ENCODE results near the gene ADCY4. TPM values are rescaled to one million over a fixed set of nuclear protein-coding genes. Genes with fewer than 3 reads are reported as not detected.

ADCY4 gene
- total and polyA plus RNA-seq, 2 of the 13 experiments (the other 11 are each of a cell fraction or from before 2014, with no cell fraction given) = 0.03 TPM; not detected in 1

GRCh38 chr14:24332268-24332993 is 2.4 kb downstream of the ADCY4 start:
- DNase-seq (ENCODE audit: low spot score) = peak; percentile 86
- intact Hi-C loops (cut with micrococcal nuclease; ENCODE audit: unreplicated experiment) = loop anchor here (1.0 to 5.0 kb wide), 3 partner anchors 90 to 1565 kb away; partner anchors contain the start of genes OXA1L and TINF2
- H4K20me1 ChIP-seq (ENCODE audit: insufficient read depth, low read length) = no peaks in the 10 kb centered on the region
- peak overlapping the region; percentile 92 for H3K4me2 ChIP-seq (ENCODE audit: low read depth, low read length)
- peaks cover 36% of the 10 kb centered on the region for H3K4me1 ChIP-seq (ENCODE audit: insufficient read depth, low read length)
- H2AFZ ChIP-seq (ENCODE audit: low read length) = peak overlapping the region; percentile 36
- H3K27me3 ChIP-seq (ENCODE audit: control insufficient read depth in 1 of 2, insufficient read depth in 2 of 2, low read length in 2 of 2) = peaks cover 29 to 86% of the 10 kb centered on the region in 2 experiments
- ATAC-seq = peak; percentile 83
- H3K9me3 ChIP-seq (ENCODE audit: low read length) = no peaks in the 10 kb centered on the region
- CTCF ChIA-PET (ENCODE audit: low intra/inter-chr PET ratio, low total read pairs) = interaction anchor here (0.7 to 10.2 kb wide), 10 partner anchors 19 to 109 kb away, joined by 3 to 235 read pairs (median 6); partner anchors contain the start of genes CBLN3, CIDEB, DHRS1 and KHNYN
- no peaks in the 10 kb centered on the region for H3K36me3 ChIP-seq (replicated peaks in 1 of 2; ENCODE audit: control insufficient read depth in 1 of 2, insufficient read depth in 2 of 2, low read length in 2 of 2)
- H3K79me2 ChIP-seq (ENCODE audit: insufficient read depth, low read length) = no peaks in the 10 kb centered on the region
- 0 out of 2 replicates have a peak overlapping the region, but pooled peaks have one; percentile 1 for H3K9ac ChIP-seq (ENCODE audit: insufficient read depth, low read depth, low read length)
- BruUV-seq (replicated peaks) = no TSS peak
- WGBS (ENCODE audit: low lambda C conversion rate) = 11% methylated on average over 56 of the region's 56 CpGs
- POLR2A ChIA-PET = interaction anchor here (0.7 to 4.3 kb wide), 14 partner anchors 13 to 117 kb away, joined by 3 to 98 read pairs (median 7); partner anchors contain the start of genes CBLN3, CIDEB, DHRS1 and KHNYN
- in situ Hi-C loops (cut with HindIII; ENCODE audit: extremely low pct_ligation_motif_present, low pct_unique_long_range_greater_than_20kb) = loop anchor here (5.0 kb wide), 1 partner anchor 100 kb away; no protein-coding TSS in a partner anchor
- no peak overlapping the region for H3K27ac ChIP-seq (ENCODE audit: extremely low read length, insufficient read depth, low read length)
- peak; percentile 98 for FAIRE-seq
- peak overlapping the region; percentile 30 to 70 (median 42) for H3K4me3 ChIP-seq (replicated peaks in 1 of 3; ENCODE audit: insufficient read depth in 1 of 3, low read depth in 2 of 3, low read length in 3 of 3)
- TF ChIP-seq PREB (CRISPR knock-in tag; IDR thresholded peaks at IDR 0.05) (no peak), ZNF503 (CRISPR knock-in tag; IDR thresholded peaks at IDR 0.05) (no peak), ZNF230 (CRISPR knock-in tag; IDR thresholded peaks at IDR 0.05) (peak; percentile 98), ZNF775 (CRISPR knock-in tag; IDR thresholded peaks at IDR 0.05; ENCODE audit: borderline replicate concordance) (peak; percentile 71), ZNF839 (CRISPR knock-in tag; IDR thresholded peaks at IDR 0.05; ENCODE audit: borderline replicate concordance) (peak; percentile 96; the same call in 1 of the 2 replicates), ESRRA (CRISPR knock-in tag; IDR thresholded peaks at IDR 0.05; ENCODE audit: low read depth) (peak; percentile 84), SYNCRIP (IDR thresholded peaks at IDR 0.05; ENCODE audit: insufficient read depth, low read depth, low read length) (no peak), THAP9 (CRISPR knock-in tag; IDR thresholded peaks at IDR 0.05; ENCODE audit: borderline replicate concordance) (peak; percentile 88), EEA1 (CRISPR knock-in tag; IDR thresholded peaks at IDR 0.05; ENCODE audit: borderline replicate concordance) (peak; percentile 98), CHD2 (IDR thresholded peaks at IDR 0.05; ENCODE audit: low read depth, low read length) (peak; percentile 47)
- TF ChIP-seq, protein P1, sequence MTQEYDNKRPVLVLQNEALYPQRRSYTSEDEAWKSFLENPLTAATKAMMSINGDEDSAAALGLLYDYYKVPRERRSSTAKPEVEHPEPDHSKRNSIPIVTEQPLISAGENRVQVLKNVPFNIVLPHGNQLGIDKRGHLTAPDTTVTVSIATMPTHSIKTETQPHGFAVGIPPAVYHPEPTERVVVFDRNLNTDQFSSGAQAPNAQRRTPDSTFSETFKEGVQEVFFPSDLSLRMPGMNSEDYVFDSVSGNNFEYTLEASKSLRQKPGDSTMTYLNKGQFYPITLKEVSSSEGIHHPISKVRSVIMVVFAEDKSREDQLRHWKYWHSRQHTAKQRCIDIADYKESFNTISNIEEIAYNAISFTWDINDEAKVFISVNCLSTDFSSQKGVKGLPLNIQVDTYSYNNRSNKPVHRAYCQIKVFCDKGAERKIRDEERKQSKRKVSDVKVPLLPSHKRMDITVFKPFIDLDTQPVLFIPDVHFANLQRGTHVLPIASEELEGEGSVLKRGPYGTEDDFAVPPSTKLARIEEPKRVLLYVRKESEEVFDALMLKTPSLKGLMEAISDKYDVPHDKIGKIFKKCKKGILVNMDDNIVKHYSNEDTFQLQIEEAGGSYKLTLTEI (CRISPR knock-in tag; conservative IDR thresholded peaks at IDR 0.05) = no peak; the same call in 1 of the 2 replicates
- TF ChIP-seq, protein P2, sequence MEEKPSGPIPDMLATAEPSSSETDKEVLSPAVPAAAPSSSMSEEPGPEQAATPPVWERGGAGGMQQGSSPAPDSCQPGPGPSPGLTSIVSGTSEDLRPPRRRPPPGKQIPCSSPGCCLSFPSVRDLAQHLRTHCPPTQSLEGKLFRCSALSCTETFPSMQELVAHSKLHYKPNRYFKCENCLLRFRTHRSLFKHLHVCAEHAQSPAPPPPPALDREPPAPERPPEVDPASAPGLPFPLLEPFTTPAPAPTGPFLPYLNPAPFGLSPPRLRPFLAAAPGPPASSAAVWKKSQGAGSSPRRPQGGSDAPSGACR (CRISPR knock-in tag; IDR thresholded peaks at IDR 0.05) = peak; percentile 99; the same call in 1 of the 2 replicates

Data from HepG2 (cell line).